SW 1271 (cell line): Measurements from ENCODE around the gene ZNRF1.
"Not testable (repeated sequence)": the region's sequence is repeated elsewhere in the genome, so short reads cannot be mapped to it uniquely, and the experiment has no call there.

Experiments used
- DNase-seq, 2 experiments: peaks; one replicate each; lab custom pipeline; 2025; lab: John Stamatoyannopoulos, UW

Gene ZNRF1

GRCh38 chr16:75112734-75113491 is 114.1 kb downstream of the ZNRF1 start:
- no peak for DNase-seq

DNA sequence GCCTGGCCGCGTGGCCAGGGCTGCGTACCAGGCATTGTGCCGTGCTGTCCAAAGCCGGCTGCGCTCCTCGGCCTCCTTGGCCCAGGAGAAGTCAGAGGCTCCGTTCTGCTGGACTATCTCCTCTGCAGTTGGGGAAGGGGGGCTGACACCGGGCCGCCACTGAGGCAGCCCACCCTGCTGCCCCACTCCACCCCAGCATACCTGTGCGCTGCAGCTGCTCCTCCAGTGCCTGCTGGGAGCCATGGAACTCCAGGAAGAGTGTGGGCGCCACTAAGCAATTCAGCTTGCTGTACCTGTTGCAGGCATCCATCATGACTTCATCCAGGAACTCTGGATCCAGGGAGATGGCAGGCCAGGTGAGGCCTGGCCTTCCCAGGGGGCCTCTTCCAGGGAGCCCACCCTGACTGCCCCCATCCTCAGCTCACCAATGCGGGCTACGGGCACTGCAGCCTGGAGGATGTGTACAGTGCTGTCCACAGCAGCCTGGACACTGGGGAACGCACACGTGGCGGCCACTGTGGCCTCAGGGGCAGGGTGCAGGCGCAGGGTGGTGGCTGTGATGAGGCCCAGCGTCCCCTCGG is 114.8 kb downstream of the ZNRF1 start:
- DNase-seq, result no peak

DNA sequence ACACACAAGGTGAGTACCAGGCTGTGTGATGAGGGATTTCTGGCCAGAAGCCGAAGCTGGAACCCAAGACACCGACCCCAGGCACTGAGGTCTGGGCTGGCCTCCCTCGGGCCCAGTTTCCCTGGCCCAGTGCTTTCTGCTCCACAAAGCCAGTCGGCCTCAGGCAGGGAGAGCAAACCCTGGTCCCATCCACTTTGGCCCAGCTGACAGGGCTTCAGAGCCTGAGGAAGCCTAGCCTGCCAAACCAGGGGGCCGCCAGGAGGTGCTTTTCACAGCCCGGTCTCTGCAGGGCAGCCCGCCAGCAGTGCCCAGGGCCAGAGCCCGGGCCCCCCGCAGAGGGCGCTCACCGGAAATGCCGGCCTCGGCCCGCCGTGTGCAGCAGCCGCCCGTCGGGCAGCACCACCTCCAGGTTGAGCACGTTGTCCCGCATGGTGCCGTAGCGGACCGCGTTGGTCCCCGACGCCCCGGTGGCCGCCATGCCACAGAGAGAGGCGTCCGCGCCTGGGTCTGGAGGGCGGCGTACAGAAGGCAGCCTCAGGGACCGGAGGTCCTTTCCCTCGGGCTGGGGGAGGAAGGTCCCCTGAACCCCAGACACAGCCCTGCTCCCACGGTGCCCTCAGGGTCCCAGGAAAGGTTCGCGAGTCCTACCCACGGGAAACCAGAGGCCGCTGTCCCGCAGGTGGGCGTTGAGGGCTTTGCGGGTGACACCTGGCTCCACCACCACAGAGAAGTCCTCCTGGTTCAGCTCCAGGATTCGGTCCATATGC is 115.5 kb downstream of the ZNRF1 start:
- DNase-seq, result no peak

DNA sequence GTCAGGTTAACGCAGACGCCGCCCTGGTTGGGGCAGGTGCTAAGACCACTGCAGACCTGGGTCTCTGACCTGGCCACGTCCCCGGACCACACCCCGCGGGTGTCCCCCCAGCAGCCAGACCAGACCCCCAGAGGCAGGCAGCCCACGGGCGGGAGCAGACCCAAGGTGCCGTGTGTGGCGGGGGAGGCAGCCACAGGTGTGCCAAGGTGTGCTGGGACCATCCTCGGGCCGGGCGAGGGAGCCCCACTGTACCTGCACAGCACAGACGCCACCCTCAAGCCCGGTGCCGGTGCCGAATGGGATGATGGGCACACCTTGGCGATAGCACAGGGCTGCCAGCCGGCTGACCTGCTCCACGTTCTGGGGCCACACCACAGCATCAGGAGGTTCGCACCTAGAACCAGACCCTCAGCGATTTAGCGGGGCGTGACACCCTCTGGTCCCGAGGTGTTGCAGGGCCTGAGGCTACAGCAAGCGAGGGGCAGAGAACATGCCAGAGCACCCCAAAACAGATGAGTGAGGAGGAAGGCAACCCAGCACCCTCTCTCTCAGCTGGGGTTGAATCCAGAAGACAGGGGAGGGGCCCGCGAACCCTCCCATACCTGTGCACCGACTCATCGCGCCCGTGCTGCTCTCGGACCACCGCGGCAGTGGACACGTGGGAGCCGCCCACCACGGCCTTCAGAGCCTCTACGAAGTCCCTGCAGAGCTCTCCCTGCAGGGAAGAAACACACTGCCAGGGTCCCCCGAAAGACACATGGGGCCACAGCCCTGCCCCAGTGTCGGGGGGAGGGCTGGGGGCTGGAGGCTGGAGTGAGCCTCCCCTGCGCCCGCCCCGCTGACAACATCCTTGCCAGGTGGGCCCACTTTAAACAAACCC is 116.4 kb downstream of the ZNRF1 start:
- no peak for DNase-seq

- peak; percentile 43 to 68 for DNase-seq
Observed at GRCh38 chr16:75116081-75116910, 117.5 kb downstream of the ZNRF1 start, which contains the start of gene LDHD. Gene LDHD (minus strand): TSS chr16:75116780. CDS start chr16:75116720, 60 bp downstream.

DNA sequence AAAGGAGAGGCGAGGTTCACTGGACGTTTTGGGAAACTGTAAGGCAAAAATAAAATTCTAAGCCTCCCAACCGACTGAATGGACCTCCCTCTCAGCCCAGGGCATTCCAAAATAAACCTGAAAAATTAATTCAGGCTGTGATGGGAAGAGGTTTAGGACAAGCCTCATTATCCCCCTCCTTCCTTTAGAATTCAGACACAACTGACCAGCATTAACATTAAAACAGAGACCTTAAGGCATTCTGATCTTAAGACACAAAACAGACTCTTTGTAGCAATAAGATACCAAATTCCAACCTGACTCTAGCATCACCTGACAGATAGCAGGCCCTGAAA is 118.1 kb downstream of the ZNRF1 start:
- DNase-seq, result no peak

- no peak for DNase-seq
Observed at GRCh38 chr16:75118943-75119539, 120.2 kb downstream of the ZNRF1 start.

DNA sequence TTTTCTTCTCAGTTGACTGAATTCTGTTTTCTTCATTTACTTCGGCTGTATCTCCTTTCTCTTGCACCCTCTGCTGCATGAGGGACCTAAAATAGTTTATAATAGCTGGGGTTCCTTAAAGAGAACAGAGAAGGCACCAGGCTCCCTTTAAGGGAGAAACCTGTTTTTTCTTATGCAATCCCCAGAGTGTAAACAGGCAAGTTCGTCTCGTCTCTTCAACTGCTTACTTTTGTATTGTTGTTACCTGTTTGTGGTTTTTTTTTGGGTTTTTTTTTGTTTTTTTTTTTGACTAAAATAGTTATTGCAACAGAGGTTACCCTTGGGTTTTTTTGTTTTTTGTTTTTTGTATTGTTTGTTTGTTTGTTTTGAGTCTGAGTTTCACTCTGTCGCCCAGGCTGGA is 121.4 kb downstream of the ZNRF1 start:
- no peak for DNase-seq

GRCh38 chr16:75121949-75122568 is 123.2 kb downstream of the ZNRF1 start:
- DNase-seq, result no peak

DNA sequence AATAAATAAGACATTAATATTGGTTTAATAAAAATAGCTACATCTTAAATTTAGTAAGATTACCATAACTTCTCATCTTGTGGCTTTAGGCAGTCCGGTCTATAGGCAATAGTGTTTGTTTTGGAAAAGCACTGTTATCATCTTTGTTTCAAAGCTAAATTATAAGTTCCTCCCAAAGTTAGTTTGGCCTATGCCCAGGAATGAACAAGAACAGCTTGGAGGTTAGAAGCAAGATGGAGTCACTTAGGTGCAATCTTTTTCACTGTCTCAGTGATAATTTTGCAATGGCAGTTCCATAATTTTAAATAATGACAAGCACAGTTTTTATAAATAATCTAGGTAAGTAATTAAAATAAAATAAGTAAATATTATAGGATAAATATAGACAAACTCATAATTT is 123.8 kb downstream of the ZNRF1 start:
- no peak for DNase-seq

DNA sequence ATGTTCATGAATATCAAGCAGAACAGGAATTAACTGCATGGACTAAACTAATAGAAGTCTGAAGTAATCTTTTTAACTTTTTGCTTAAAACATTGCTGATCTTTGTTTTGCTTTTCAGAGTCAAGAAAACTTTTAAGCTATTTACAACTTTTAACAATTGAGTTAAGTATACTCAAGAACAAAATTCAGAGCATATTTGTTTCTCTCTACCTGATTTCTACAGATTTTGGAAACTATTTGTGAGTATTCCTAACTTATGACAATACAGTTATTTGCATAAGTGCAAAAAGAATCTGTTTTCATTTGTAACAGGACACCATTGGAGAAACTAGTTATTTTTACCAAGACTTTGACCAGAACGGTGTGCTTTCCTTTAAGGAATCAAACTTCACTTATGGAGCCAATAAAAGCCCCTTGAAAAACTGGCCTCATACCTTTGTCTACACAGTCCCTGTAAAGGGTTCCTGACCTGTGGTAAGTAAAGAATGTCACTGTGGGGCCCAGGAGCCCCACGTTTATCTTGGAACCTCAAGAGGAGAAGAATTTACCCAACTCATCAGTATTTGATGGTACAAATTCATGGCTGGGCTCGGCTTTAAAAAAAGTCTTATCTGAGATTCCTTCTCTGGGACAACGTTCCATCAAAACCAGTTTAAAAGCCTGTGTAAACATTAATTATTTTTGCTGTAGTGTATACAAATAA is 129.0 kb downstream of the ZNRF1 start:
- DNase-seq, result no peak

- not testable (repeated sequence) for DNase-seq
Observed at GRCh38 chr16:75129421-75130149, 130.8 kb downstream of the ZNRF1 start.

DNA sequence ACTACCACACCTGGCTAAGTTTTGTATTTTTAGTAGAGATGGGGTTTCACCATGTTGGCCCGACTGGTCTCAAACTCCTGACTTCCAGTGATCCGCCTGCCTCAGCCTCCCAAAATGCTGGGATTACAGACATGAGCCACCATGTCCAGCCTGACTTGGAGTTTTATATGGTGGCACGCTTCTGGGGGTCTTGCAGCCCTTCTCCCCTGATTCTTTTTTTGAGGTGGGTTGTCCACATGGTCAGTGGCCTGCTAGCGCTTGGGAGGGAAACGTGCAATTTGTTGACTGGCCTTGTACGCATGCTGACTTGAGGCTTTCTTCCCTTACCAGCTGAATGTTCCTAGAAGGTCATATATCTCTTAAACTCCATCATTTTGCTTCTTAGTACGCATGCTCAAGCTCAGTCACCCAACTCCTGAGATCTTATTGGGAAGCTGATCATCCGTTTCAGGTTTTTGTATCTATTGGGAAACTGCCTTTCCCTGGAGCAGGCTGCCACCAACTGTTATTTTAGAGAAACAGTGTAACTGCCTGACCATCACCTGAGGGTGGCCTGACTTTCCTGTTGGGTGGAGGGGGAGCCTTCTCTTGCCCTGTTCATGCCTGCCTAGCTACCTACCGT is 131.4 kb downstream of the ZNRF1 start:
- no peak for DNase-seq

- DNase-seq, result no peak
Observed at GRCh38 chr16:75131081-75131480, 132.3 kb downstream of the ZNRF1 start.

DNA sequence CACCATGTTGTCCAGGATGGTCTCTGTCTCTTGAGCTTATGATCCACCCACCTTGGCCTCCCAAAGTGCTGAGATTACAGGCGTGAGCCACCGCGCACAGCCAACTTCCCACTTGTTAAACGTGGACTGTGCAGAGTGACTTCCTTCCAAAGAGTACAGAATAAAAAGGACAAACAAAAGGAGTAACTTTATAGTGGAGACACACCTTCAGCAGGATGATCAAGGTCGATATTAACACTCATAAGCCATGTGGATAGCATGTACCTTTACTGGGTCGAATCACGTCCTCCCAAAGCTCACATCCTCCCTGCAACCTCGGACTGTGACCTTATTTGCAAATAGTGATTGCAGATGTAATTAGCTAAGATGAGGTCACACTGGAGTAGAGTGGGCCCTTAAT is 139.4 kb downstream of the ZNRF1 start:
- no peak for DNase-seq

DNA sequence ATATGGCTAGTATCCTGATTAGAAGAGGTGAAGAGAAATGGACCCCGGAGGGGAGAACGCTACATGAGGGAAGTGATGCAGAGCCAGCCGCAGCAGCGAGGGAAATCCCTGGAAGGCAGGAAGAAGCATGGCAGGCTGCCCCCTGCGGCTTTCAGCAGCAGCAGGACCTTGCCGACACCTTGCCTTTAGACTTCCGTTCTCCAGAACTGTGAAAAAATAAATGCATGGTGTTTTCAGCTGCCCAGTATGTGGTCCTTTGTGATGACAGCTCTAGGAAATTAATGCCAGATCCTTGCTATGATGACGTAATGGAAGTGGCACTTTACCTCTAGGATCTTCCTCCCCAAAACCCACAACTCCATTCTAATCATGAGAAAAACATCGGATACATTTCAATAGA is 139.8 kb downstream of the ZNRF1 start:
- DNase-seq, result no peak

DNA sequence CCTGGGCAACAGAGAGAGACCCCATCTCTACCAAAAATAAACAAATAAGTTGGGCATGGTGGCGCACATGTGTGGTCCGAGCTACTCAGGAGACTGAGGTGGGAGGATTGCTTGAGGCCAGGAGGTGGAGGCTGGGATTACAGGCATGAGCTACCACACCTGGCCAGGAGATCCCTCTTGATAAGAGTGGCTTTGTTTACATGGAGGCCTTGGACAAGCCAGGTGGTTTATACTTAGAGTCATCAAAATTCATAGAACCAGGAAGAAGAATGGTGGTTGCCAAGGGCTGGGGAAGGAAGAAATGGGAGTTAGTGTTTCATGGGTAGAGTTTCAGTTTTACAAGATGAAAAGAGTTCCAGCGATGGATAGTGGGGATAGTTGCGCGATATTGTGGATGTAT is 140.7 kb downstream of the ZNRF1 start:
- no peak for DNase-seq

GRCh38 chr16:75143941-75144340 is 145.1 kb downstream of the ZNRF1 start:
- no peak for DNase-seq

DNA sequence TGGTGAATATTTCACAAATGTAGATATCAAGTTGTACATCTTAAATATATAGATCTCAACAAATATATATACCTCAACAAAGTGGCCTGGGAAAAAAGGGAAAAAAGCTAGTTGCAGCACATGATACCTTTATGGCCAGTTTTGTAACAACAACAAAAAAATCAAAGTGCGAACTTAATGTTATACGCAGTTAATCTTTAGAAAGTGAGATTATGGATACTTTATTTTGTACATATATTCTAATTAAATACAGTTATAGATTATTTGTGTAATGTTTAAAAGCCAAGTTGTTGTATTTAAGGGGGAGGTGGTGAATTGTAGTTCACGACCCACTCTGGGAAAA is 149.1 kb downstream of the ZNRF1 start:
- DNase-seq, result no peak
